T-helper 1 cell treated with Interleukin-12 subunit alpha and Interleukin-12 subunit beta and Interleukin-4 antibody, amounts not matched to agents 30 μg/mL and 1 μg/mL, for 36 hours (primary cell): Measurements from ENCODE around the gene IRF8.

Source experiments
- H3K27ac Mint-ChIP-seq: one replicate; pipeline ENCODE4 v1.8.0; 2021; ENCODE audit warnings: mild to moderate bottlenecking, mixed read lengths
- H3K27me3 Mint-ChIP-seq: one replicate; pipeline ENCODE4 v1.8.0; 2021; ENCODE audit warnings: low read depth, mixed read lengths
- H3K36me3 Mint-ChIP-seq: one replicate; pipeline ENCODE4 v1.8.0; 2021; ENCODE audit warnings: low read depth, mixed read lengths
- H3K4me1 Mint-ChIP-seq: one replicate; pipeline ENCODE4 v1.8.0; 2021; ENCODE audit warnings: low read depth, mixed read lengths
- H3K4me3 Mint-ChIP-seq: one replicate; pipeline ENCODE4 v1.8.0; 2021; ENCODE audit warnings: mild to moderate bottlenecking, moderate library complexity, mixed read lengths
- H3K9me3 Mint-ChIP-seq: one replicate; pipeline ENCODE4 v1.8.0; 2021; ENCODE audit warnings: mixed read lengths

IRF8 gene

DNA sequence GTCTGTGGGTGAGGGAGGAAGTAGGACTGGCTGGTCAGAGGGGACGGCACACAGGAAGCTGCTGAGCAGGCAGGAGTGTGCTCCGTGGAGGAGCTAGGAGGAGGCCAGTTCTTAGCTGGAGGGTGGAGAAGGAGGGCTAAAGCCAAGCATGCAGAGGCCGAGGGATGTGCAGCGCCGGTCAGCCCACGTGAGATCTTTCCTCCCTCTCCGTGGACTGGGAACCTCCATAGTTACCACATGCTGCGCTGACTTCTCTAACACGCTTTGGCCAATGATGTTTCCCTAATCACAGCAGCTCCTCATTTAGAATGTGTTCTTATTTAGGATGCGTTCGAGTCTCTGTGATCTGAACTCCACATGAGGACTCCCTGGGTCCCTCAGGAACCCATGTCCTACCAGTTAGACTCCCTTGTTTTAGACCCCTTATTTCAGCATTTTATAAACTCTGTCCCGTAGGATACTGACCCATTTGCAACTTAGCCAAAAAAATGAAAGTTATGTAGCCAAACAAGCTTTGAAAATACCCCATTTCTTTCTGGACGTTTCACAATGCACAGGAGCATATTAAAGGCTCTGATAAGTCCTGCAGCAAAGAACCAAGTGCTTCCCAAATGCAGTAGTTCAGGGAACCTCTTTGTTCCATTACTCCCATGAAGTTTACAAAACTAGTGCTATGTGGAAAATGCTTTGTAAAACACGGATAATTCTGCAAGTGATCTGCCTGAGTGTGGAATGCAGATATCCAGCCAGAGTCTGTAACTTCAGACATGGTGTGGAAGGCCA lies 51.4 kb downstream of the IRF8 start:
- Mint-ChIP-seq H3K27me3 (peaks cover 42% of the 10 kb centered on the region), H3K4me3 (no peak overlapping the region), H3K4me1 (peaks cover 12% of the 10 kb centered on the region), H3K27ac (no peak overlapping the region), H3K9me3 (no peaks in the 10 kb centered on the region), H3K36me3 (no peaks in the 10 kb centered on the region)

DNA sequence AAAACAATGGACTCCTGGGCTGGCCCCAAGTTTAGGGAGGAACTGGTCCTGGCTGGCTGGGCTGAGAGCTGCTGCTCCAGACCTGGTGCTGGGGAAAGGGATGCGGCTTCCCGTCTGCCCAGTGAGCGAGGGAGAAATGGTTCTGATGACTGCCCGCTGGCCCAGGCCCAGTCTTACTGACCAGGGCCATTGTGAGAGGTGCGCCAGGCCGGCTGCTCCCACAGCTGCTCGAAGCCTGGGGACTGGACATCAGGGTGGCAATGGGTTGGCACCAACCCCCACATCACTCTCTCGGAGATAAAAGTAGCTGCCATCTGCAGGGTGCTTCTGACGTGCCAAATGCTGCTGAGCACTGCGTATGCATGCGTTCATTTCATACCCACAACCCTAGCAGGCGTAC lies 53.2 kb downstream of the IRF8 start:
- Mint-ChIP-seq H3K27ac (no peak overlapping the region), H3K4me1 (peaks cover 7% of the 10 kb centered on the region), H3K4me3 (no peak overlapping the region), H3K36me3 (no peaks in the 10 kb centered on the region), H3K9me3 (no peaks in the 10 kb centered on the region), H3K27me3 (peaks cover 39% of the 10 kb centered on the region)

DNA sequence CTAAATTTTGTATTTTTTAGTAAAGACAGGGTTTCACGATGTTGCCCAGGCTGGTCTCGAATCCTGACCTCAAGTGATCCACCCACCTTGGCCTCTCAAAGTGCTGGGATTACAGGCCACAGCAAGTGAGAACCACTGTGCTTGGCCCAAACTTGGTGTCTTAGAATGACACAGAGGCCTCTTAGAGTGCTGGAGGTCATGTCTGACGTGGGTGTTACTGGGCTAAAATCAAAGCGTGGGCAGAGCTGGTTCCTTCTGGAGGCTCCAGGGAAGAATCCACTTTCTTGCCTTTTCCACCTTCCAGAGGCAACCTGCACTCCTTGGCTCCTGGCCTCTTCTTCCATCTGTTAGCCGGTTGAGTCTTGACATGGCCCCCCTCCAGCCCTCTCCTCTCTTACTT lies 53.8 kb downstream of the IRF8 start:
- no peak overlapping the region for H3K4me3 Mint-ChIP-seq
- no peaks in the 10 kb centered on the region for H3K9me3 Mint-ChIP-seq
- no peak overlapping the region for H3K27ac Mint-ChIP-seq
- peaks cover 1% of the 10 kb centered on the region for H3K4me1 Mint-ChIP-seq
- no peaks in the 10 kb centered on the region for H3K36me3 Mint-ChIP-seq
- H3K27me3 Mint-ChIP-seq = peaks cover 36% of the 10 kb centered on the region

DNA sequence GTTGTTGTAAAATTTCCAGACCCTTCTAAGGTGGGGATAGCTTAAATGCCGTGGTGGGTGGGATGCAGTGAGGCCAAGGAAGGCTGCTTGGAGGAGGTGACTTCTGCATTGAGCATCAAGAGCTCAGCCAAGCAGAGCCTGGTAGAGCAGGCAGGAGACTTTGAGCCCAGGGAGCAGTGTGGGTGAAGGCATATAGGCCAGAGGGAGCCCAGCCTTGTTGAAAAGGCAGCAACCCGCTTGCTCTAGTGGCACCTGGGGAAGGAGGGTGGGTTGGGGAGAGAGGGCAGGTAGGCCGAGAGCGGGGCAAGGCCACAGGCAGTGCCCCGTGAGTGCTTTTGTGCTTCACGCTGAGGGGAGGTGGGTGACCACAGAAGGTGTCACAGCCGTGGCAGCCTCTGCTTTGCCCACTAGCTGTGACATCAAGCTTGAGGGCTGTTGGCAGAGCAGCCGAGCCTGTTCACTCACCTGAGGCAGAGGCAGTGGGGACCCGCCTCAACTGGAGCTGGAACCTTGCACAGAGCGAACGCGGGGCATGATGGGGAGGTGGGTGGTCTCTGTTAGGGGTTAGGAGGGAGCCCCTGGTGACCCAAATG lies 56.1 kb downstream of the IRF8 start:
- peaks cover 19% of the 10 kb centered on the region for H3K27me3 Mint-ChIP-seq
- H3K9me3 Mint-ChIP-seq = no peaks in the 10 kb centered on the region
- no peaks in the 10 kb centered on the region for H3K4me1 Mint-ChIP-seq
- no peak overlapping the region for H3K4me3 Mint-ChIP-seq
- no peak overlapping the region for H3K27ac Mint-ChIP-seq
- H3K36me3 Mint-ChIP-seq = no peaks in the 10 kb centered on the region

DNA sequence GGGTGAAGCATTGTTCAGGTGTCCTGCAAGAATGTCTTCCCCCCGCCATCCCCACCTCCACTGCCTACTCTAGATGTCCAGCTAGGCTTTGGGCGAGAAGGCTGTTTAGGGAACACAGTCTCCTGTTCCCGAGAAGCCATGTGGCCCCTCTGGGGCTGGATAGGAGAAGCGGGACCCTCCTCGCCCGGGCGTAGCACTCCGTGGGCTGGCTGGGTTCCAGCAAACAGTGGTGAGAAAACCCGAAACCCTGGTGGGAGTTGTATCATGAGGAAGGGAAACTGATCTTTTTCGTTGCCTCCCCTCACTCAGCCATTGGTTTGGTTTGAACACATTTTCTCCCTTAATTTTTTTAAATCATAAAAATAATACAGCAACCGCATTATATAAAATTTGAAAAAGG lies 56.6 kb downstream of the IRF8 start:
- H3K9me3 Mint-ChIP-seq = no peaks in the 10 kb centered on the region
- H3K27me3 Mint-ChIP-seq = peaks cover 14% of the 10 kb centered on the region
- H3K27ac Mint-ChIP-seq = no peak overlapping the region
- H3K36me3 Mint-ChIP-seq = no peaks in the 10 kb centered on the region
- H3K4me3 Mint-ChIP-seq = no peak overlapping the region
- H3K4me1 Mint-ChIP-seq = no peaks in the 10 kb centered on the region

DNA sequence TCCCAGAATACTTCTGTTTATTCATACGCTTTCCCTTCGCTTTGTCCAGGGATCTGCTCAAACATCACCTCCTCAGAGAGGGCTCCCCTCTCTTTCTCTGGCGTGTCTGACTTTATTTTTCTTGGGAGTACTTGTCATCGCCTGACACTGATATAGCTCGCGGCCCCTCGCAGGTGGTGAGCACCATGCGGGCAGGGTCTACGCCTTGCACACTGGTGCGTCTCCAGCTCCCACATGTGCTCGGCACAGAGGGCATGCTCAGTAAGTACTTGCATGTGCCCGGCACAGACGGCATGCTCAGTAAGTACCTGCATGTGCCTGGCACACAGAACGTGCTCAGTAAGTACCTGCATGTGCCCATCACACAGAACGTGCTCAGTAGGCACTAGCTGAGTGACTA lies 57.5 kb downstream of the IRF8 start:
- Mint-ChIP-seq H3K27me3 (peaks cover 7% of the 10 kb centered on the region), H3K9me3 (no peaks in the 10 kb centered on the region), H3K27ac (no peak overlapping the region), H3K4me1 (no peaks in the 10 kb centered on the region), H3K4me3 (no peak overlapping the region), H3K36me3 (no peaks in the 10 kb centered on the region)

DNA sequence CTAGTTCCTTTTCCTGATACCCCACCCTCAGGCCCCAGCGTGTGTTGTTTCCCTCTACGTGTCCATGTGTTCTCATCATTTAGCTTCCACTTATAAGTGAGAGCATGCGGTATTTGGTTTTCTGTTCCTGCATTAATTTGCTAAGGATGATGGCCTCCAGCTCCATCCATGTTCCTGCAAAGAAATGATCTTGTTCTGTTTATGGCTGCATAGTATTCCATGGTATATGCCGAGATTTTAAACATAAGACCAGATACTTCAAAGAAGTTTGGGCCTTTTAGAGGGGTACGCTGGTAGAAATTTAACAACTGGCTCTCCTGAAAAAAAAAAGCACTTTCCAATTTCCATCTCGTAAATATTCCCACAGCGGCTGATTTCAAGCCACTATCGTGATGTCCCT lies 59.8 kb downstream of the IRF8 start:
- no peak overlapping the region for H3K4me3 Mint-ChIP-seq
- H3K9me3 Mint-ChIP-seq = no peaks in the 10 kb centered on the region
- H3K4me1 Mint-ChIP-seq = no peaks in the 10 kb centered on the region
- peaks cover 7% of the 10 kb centered on the region for H3K27me3 Mint-ChIP-seq
- no peak overlapping the region for H3K27ac Mint-ChIP-seq
- no peaks in the 10 kb centered on the region for H3K36me3 Mint-ChIP-seq

DNA sequence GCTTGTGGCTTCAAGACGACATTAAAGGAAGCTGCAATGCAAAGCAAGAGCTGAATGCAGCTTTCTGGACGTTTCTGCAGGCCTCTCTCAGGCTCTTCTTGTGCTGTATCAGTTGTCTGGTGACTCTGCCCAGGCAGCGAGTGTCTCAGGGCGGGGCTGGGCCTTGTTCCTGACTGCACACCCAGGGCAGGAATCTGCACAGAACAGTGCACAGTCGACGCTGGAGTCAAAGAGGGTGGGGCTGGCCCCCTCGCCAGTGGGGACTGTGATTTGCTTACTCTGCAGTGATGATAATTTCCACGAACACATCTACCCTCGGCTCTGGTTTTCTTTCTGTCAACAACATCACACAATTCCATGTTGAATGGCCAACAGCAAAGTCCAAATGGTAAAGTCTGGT lies 60.7 kb downstream of the IRF8 start:
- Mint-ChIP-seq H3K36me3 (no peaks in the 10 kb centered on the region), H3K9me3 (no peaks in the 10 kb centered on the region)

DNA sequence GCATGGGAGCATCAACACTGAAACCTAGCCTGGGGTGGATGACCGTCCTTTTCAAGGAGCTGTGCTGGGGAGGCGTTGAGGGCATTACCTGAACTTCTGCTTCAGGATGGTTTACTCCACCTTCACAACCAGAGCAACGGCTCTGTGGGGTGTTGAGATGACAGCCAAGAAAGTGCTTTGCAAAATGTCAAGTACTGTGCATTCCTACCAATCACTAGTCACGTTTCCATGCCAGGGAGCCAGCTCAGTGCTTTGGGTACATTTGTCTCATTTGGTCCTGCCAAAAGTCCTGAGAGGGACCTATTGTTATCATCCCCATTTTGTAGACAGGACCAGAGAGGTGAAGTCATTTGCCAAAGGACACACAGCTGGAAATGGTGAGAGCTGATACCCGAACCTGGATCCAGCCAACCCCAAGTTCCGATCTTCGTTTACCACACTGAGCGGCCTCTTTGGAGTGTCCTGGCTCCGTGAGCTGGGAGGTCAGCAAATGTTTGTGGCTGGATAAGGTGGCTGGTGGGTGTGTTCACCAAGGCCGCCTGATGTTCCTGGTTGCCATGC lies 61.6 kb downstream of the IRF8 start:
- H3K4me1 Mint-ChIP-seq = no peaks in the 10 kb centered on the region
- H3K4me3 Mint-ChIP-seq = no peak overlapping the region
- H3K36me3 Mint-ChIP-seq = no peaks in the 10 kb centered on the region
- H3K27me3 Mint-ChIP-seq = peaks cover 7% of the 10 kb centered on the region
- no peak overlapping the region for H3K27ac Mint-ChIP-seq
- H3K9me3 Mint-ChIP-seq = no peaks in the 10 kb centered on the region

More for the DNA sequence above, 60.7 kb downstream of the IRF8 start:
- no peak overlapping the region for H3K4me3 Mint-ChIP-seq
- H3K27ac Mint-ChIP-seq = no peak overlapping the region
- H3K4me1 Mint-ChIP-seq = no peaks in the 10 kb centered on the region
- peaks cover 7% of the 10 kb centered on the region for H3K27me3 Mint-ChIP-seq

DNA sequence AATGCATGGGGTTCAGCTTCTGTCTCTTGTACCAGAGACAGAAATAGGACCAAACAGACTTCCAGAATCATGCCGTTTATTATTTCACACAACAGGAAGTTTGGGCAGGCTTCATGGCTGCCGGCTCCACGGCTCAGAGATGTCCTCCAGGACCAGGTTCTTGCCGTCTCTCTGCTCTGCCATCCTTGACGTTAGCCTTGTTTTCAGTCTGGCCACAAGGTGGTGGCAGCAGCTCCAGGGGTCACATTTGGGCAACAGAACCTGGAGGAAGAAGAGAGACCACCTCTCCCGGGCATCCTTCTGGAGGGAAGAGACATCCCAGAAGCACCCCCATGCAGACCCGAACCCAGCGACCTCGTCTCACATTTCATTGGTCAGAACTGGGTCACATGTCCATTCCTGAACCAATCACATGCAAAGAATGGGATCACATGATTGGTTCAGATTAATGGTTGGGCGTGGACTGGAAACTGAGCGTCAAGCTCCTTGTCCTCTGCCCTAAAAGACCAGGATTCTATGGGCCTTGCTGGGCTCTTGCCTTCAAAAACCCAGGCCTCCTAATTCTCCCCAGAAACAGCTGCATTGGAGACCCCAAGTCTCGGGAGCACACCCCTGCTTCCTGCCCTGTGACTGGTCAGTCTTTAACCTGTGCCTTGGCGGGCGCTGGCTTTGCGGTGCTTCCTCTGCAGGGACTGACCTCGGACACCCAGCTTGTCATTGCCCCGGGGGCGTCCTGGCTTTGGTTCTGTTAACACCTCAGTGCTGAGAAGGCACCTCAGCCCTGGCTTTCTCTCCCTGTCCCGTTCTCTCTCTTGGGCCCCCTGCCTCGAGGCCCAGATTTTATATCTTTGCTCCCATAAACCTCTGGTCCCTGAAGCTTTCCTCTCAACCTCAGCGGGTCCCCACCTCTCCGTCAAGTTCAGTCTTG lies 63.3 kb downstream of the IRF8 start:
- H3K9me3 Mint-ChIP-seq = no peaks in the 10 kb centered on the region
- H3K36me3 Mint-ChIP-seq = no peaks in the 10 kb centered on the region
- no peaks in the 10 kb centered on the region for H3K4me1 Mint-ChIP-seq
- no peak overlapping the region for H3K4me3 Mint-ChIP-seq
- H3K27me3 Mint-ChIP-seq = peaks cover 5% of the 10 kb centered on the region
- H3K27ac Mint-ChIP-seq = no peak overlapping the region

DNA sequence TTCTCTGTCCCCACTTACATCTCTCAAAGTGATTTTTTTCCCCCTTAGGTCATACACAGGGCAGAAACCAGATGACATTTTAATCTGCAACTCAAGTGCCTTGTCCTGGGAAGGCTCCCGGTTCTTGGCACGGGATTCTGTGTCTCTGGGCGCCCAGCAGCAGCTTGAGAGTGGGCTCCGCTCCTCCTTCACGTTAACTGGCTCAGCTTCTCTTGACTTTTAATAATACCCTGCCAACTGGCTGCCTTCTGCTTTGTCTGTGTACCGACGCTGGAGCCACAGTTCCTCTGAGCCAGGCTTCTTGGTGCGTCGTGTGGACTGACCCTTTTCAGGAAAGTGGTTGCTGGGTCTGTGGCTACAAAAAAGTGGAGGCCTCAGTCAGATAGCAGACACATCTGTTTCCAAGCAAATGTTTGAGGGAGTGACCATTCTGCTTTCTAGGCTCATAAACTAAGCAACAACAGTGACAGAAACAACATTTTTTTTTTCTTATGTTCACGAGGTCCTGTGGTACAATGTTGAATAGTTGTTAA lies 64.9 kb downstream of the IRF8 start:
- H3K4me1 Mint-ChIP-seq = no peaks in the 10 kb centered on the region
- no peaks in the 10 kb centered on the region for H3K36me3 Mint-ChIP-seq
- peaks cover 13% of the 10 kb centered on the region for H3K27me3 Mint-ChIP-seq
- no peak overlapping the region for H3K27ac Mint-ChIP-seq
- no peaks in the 10 kb centered on the region for H3K9me3 Mint-ChIP-seq
- no peak overlapping the region for H3K4me3 Mint-ChIP-seq

DNA sequence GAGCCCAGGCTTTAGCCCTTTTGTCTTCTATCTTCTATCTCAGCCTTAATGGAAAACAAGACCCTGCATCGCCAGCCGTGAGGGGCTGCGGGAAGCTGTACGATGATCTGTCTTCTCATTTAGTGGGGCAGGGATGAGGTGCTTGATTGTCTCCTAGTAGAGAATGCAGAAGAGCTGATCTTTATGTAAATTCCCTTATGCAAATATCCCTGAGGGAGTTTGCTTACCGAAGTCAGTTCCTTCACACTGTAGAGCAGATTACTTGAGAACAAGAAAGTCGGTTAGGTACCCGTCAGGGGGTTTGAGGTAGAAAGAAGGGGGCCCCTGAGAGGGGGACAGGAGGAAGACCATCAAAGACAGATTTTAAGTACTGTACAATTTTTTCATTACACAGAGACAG lies 66.2 kb downstream of the IRF8 start:
- H3K4me1 Mint-ChIP-seq = peaks cover 5% of the 10 kb centered on the region
- H3K9me3 Mint-ChIP-seq = no peaks in the 10 kb centered on the region
- peaks cover 13% of the 10 kb centered on the region for H3K27me3 Mint-ChIP-seq
- H3K4me3 Mint-ChIP-seq = no peak overlapping the region
- H3K27ac Mint-ChIP-seq = no peak overlapping the region
- no peaks in the 10 kb centered on the region for H3K36me3 Mint-ChIP-seq

DNA sequence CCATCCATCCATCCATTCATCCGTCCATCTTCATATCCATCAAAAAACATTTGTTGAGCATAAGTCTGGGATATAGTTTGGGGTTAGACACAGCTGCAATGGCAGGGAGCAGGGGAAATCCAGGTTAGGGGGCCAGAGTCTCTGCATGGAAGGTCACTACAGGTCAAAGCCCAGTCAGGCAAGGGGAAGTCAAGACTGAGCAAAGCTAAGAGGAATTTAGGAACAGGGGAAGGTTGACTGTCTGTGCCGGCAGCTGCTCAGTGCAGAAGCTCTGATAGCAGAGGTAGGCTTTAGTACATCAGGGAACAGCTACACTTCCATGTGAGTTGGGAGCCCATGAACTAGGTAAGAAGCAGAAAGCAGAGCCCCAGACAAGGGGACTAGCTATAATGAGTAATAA lies 68.1 kb downstream of the IRF8 start:
- no peak overlapping the region for H3K27ac Mint-ChIP-seq
- H3K4me1 Mint-ChIP-seq = peaks cover 5% of the 10 kb centered on the region

More for the DNA sequence above, 68.1 kb downstream of the IRF8 start:
- H3K27me3 Mint-ChIP-seq = peaks cover 13% of the 10 kb centered on the region
- peaks cover 4% of the 10 kb centered on the region for H3K9me3 Mint-ChIP-seq
- H3K36me3 Mint-ChIP-seq = no peaks in the 10 kb centered on the region
- H3K4me3 Mint-ChIP-seq = no peak overlapping the region
